GM10266 (cell line): ENCODE data around the gene ATRN.

Source experiments
- DNase-seq: peaks from one replicate; pipeline ENCODE4 v3.0.0; 2012; ENCODE audit errors: extremely low spot score
- CTCF ChIP-seq: IDR thresholded peaks from 2 replicates; pipeline ENCODE4 v1.5.1; 2012; ENCODE audit warnings: mild to moderate bottlenecking, low read depth; ENCODE audit not compliant: control insufficient read depth, insufficient read depth; ENCODE audit errors: missing control alignments

ATRN gene

GRCh38 chr20:3629893-3630292, 159.1 kb downstream of the ATRN start:
- no peak for DNase-seq
- no peak for TF ChIP-seq CTCF

GRCh38 chr20:3630429-3630828, 159.6 kb downstream of the ATRN start:
- DNase-seq, result no peak
- no peak for TF ChIP-seq CTCF

GRCh38 chr20:3631534-3631933, 160.7 kb downstream of the ATRN start:
- no peak for TF ChIP-seq CTCF
- DNase-seq, result no peak

GRCh38 chr20:3632311-3633004, 161.6 kb downstream of the ATRN start:
- no peak for DNase-seq

GRCh38 chr20:3633913-3634478, 163.2 kb downstream of the ATRN start:
- TF ChIP-seq CTCF, result no peak
- DNase-seq, result no peak

More at GRCh38 chr20:3632311-3633004, 161.6 kb downstream of the ATRN start:
- no peak for TF ChIP-seq CTCF

- no peak for DNase-seq
- no peak for TF ChIP-seq CTCF
Observed at GRCh38 chr20:3635346-3635745, 164.5 kb downstream of the ATRN start.

- TF ChIP-seq CTCF, result no peak
- no peak for DNase-seq
Observed at GRCh38 chr20:3640259-3640658, 169.4 kb downstream of the ATRN start.
